ENCODE results near the gene TIMM13. TPM values are rescaled to one million over a fixed set of nuclear protein-coding genes. Genes with fewer than 3 reads are reported as not detected.

TIMM13 gene
- total and polyA plus RNA-seq, 2 of the 8 experiments (the other 6 are each of a cell fraction or from before 2014, with no cell fraction given): 270 to 275 TPM

GRCh38 chr19:2426611-2427428, 566 bp downstream of the TIMM13 start:
- Histone ChIP-seq H3K56ac (replicated peaks; ENCODE audit: insufficient read length, low read depth, low read length) (peak overlapping the region; percentile 97), H3K27me3 (replicated peaks in 1 of 4; ENCODE audit: control insufficient read depth in 3 of 4, extremely low read depth in 1 of 4, insufficient read depth in 3 of 4, low read length in 3 of 4) (no peaks in the 10 kb centered on the region), H4K8ac (ENCODE audit: extremely low read depth, insufficient read depth, low read length) (peak overlapping the region; percentile 99), H3K4me1 (replicated peaks in 1 of 4; ENCODE audit: control insufficient read depth in 3 of 4, insufficient read depth in 4 of 4, low read length in 3 of 4) (peaks cover 0 to 18% (median 13%) of the 10 kb centered on the region in 4 experiments; a peak in 5 of 7 replicates), H2BK20ac (ENCODE audit: low read length) (no peak overlapping the region), H3K18ac (ENCODE audit: extremely low read depth, low read length) (peak overlapping the region; percentile 97), H3K23me2 (ENCODE audit: low read depth, low read length) (peaks cover 13% of the 10 kb centered on the region; the same call in 1 of the 2 replicates), H2AK5ac (ENCODE audit: low read depth, low read length) (peak overlapping the region; percentile 98), H4K20me1 (replicated peaks in 1 of 2; ENCODE audit: control insufficient read depth in 1 of 2, insufficient read depth in 2 of 2, low read length in 2 of 2) (peaks cover 10 to 17% of the 10 kb centered on the region in 2 experiments), H2BK120ac (replicated peaks; ENCODE audit: low read depth, low read length) (peak overlapping the region; percentile 33), H3K9ac (replicated peaks in 1 of 4; ENCODE audit: extremely low read depth in 1 of 4, low read depth in 3 of 4, low read length in 3 of 4) (peak overlapping the region; percentile 86 to 99 (median 92)), H3K4me2 (ENCODE audit: insufficient read depth in 1 of 2, low read depth in 2 of 2, low read length in 2 of 2) (peak overlapping the region; percentile 84 to 94), H4K5ac (ENCODE audit: insufficient read length, low read depth, low read length) (peak overlapping the region; percentile 96), H2BK15ac (ENCODE audit: low read length) (no peak overlapping the region), H3K79me1 (ENCODE audit: low read depth, low read length) (peaks cover 13% of the 10 kb centered on the region), H3K23ac (ENCODE audit: insufficient read length) (no peak overlapping the region), H2BK5ac (ENCODE audit: low read depth, low read length) (peak overlapping the region; percentile 100), H3K79me2 (ENCODE audit: control insufficient read depth in 1 of 2, insufficient read depth in 2 of 2, low read length in 2 of 2) (peaks cover 2 to 16% of the 10 kb centered on the region in 2 experiments; a peak in 3 of 4 replicates), H3K4ac (replicated peaks; ENCODE audit: insufficient read length, low read depth, low read length) (peak overlapping the region; percentile 99), H4K91ac (replicated peaks; ENCODE audit: insufficient read length, low read length) (peak overlapping the region; percentile 98), H3K9me3 (ENCODE audit: insufficient read depth in 2 of 2, low read depth in 1 of 2, low read length in 1 of 2) (no peaks in the 10 kb centered on the region), H3K27ac (ENCODE audit: low read depth, low read length) (peak overlapping the region; percentile 99), H3K14ac (ENCODE audit: insufficient read length) (no peak overlapping the region), H2AFZ (ENCODE audit: low read length) (no peak overlapping the region), H3K4me3 (ENCODE audit: extremely low read depth in 1 of 4, insufficient read depth in 2 of 4, low read depth in 3 of 4, low read length in 4 of 4) (peak overlapping the region; percentile 77 to 93 (median 87)), H3K36me3 (ENCODE audit: control insufficient read depth in 2 of 4, insufficient read depth in 4 of 4, low read length in 3 of 4) (peaks cover 0 to 23% (median 12%) of the 10 kb centered on the region in 4 experiments; a peak in 6 of 8 replicates), H2BK12ac (ENCODE audit: low read depth, low read length) (peak overlapping the region; percentile 87)
- FAIRE-seq: no peak
- CTCF ChIA-PET (ENCODE audit: partially characterized antibody): interaction anchor here (0.8 to 0.9 kb wide), 3 partner anchors 11 to 153 kb away, joined by 3 to 4 read pairs (median 3); no protein-coding TSS in a partner anchor
- POLR2A ChIA-PET (ENCODE audit: partially characterized antibody): interaction anchor here (0.7 to 8.2 kb wide), 25 partner anchors 10 to 377 kb away, joined by 3 to 84 read pairs (median 7); partner anchors contain the start of genes GADD45B, LMNB2 and SGTA
- peak in 1 of 2 experiments; percentile 79 for DNase-seq (ENCODE audit: low read depth in 1 of 2, low spot score in 2 of 2)
- WGBS, 2 experiments (ENCODE audit: extremely low coverage in 1 of 2, insufficient coverage in 1 of 2, insufficient read length in 1 of 2, insufficient replicate concordance in 2 of 2, low coverage in 1 of 2, low lambda C conversion rate in 2 of 2, missing lambda C conversion rate in 1 of 2): 4% methylated on average over 55 of the region's 66 CpGs; no CpG with 5 or more reads in 1 of the 2 experiments
- TF ChIP-seq RFX5 (IDR thresholded peaks at IDR 0.05; ENCODE audit: borderline replicate concordance, low read depth, low read length): no peak
- no peak for TF ChIP-seq NANOG (IDR thresholded peaks at IDR 0.05; ENCODE audit: insufficient read depth, low read depth, low read length, poor library complexity, severe bottlenecking)
- TF ChIP-seq SP2 (IDR thresholded peaks at IDR 0.05; ENCODE audit: low read length): no peak
- no peak for TF ChIP-seq NRF1 (IDR thresholded peaks at IDR 0.05; ENCODE audit: low read depth, low read length)
- peak; percentile 86 for TF ChIP-seq MAX (IDR thresholded peaks at IDR 0.05)
- TF ChIP-seq CTCF (IDR thresholded peaks at IDR 0.05; ENCODE audit: control extremely low read depth in 1 of 3, insufficient read depth in 1 of 3, low read depth in 1 of 3, low read length in 3 of 3): peak; percentile 6 to 14 (median 11); a peak in 3 of 4 replicates
- TF ChIP-seq E2F6 (IDR thresholded peaks at IDR 0.05): peak; percentile 89

Data from H1 (cell line).